Keratinocyte (primary cell): ENCODE data around the gene GPR137. TPM values are rescaled to one million over a fixed set of nuclear protein-coding genes. Genes with fewer than 3 reads are reported as not detected.

Experiments
- DNase-seq: peaks from one replicate; pipeline ENCODE4 v3.0.0-alpha.2; 2011; ENCODE audit warnings: low read depth, missing footprints, low spot score
- FAIRE-seq: peaks from 2 replicates; lab custom pipeline; 2011; peaks lifted over from hg19 to GRCh38; lab: Jason Lieb, UNC
- H2AFZ ChIP-seq: 2 replicates; pipeline ENCODE4 v1.6.0; 2012; ENCODE audit warnings: low read length, control low read depth, inconsistent platforms; ENCODE audit not compliant: control insufficient read depth
- H3K27ac ChIP-seq: 2 replicates; pipeline ENCODE4 v1.5.1; 2011; ENCODE audit warnings: low read length; ENCODE audit not compliant: control insufficient read depth, insufficient read depth
- H3K27me3 ChIP-seq: 3 replicates; pipeline ENCODE4 v1.6.0; 2011; ENCODE audit warnings: low read length; ENCODE audit not compliant: control insufficient read depth, insufficient read depth; ENCODE audit errors: extremely low read depth
- H3K36me3 ChIP-seq, 2 experiments: 2 replicates in 1 of 2; 3 replicates in 1 of 2; pipeline ENCODE4 v1.5.1; 2011; ENCODE audit warnings: low read length in 2 of 2, mild to moderate bottlenecking in 1 of 2; ENCODE audit not compliant: control insufficient read depth in 2 of 2, insufficient read depth in 2 of 2; ENCODE audit errors: extremely low read depth in 1 of 2
- H3K4me1 ChIP-seq: 3 replicates; pipeline ENCODE4 v1.5.1; 2011; ENCODE audit warnings: low read length; ENCODE audit not compliant: control insufficient read depth, insufficient read depth; ENCODE audit errors: extremely low read depth
- H3K4me2 ChIP-seq: 3 replicates; pipeline ENCODE4 v1.6.0; 2011; ENCODE audit warnings: low read depth, low read length; ENCODE audit not compliant: control insufficient read depth, insufficient read depth; ENCODE audit errors: extremely low read depth
- H3K4me3 ChIP-seq, 3 experiments: fragments of 200-600 bp in 1 of 3; sonication (generic) in 1 of 3; 2 replicates in 2 of 3; 3 replicates in 1 of 3; pipeline ENCODE4 v1.5.1; 2011 to 2016; ENCODE audit warnings: low read length in 3 of 3, mild to moderate bottlenecking in 3 of 3, control low read depth in 2 of 3, inconsistent platforms in 1 of 3, low read depth in 1 of 3, mixed read lengths in 1 of 3, mixed run types in 1 of 3, moderate library complexity in 1 of 3; ENCODE audit not compliant: control insufficient read depth in 2 of 3, insufficient read depth in 2 of 3; ENCODE audit errors: extremely low read depth in 1 of 3
- H3K79me2 ChIP-seq: 2 replicates; pipeline ENCODE4 v1.6.0; 2012; ENCODE audit warnings: low read length; ENCODE audit not compliant: control insufficient read depth, insufficient read depth
- H3K9ac ChIP-seq: 3 replicates; pipeline ENCODE4 v1.6.0; 2011; ENCODE audit warnings: low read length; ENCODE audit not compliant: control insufficient read depth, insufficient read depth; ENCODE audit errors: extremely low read depth
- H3K9me1 ChIP-seq: 3 replicates; pipeline ENCODE4 v1.6.0; 2011; ENCODE audit warnings: low read length; ENCODE audit not compliant: control insufficient read depth, insufficient read depth; ENCODE audit errors: extremely low read depth
- H3K9me3 ChIP-seq: 2 replicates; pipeline ENCODE4 v1.5.1; 2012; ENCODE audit warnings: low read depth, low read length; ENCODE audit not compliant: control insufficient read depth
- H4K20me1 ChIP-seq: 3 replicates; pipeline ENCODE4 v1.6.0; 2011; ENCODE audit warnings: low read length; ENCODE audit not compliant: control insufficient read depth, insufficient read depth; ENCODE audit errors: extremely low read depth
- CTCF ChIP-seq, 3 experiments: IDR thresholded peaks in 1 of 3; conservative IDR thresholded peaks in 1 of 3; optimal IDR thresholded peaks in 1 of 3; 2 replicates in 2 of 3; 3 replicates in 1 of 3; pipeline versions ENCODE3 to v1.5.1; 2011; ENCODE audit warnings: low read length in 3 of 3, mild to moderate bottlenecking in 3 of 3, moderate library complexity in 2 of 3, control low read depth in 1 of 3, inconsistent platforms in 1 of 3; ENCODE audit not compliant: insufficient read depth in 2 of 3; ENCODE audit errors: extremely low read depth in 1 of 3
- EZH2 ChIP-seq: IDR thresholded peaks from one replicate; pipeline ENCODE4 v1.6.1; 2012; ENCODE audit warnings: inconsistent platforms, mild to moderate bottlenecking, low read length, moderate library complexity
- dilution Hi-C: fragments of 300-500 bp; cut with MboI; formaldehyde crosslinking; loops from one replicate; pipeline ENCODE4 v1.7.0; 2020; ENCODE audit warnings: low sequenced_read_pairs; ENCODE audit not compliant: extremely low pct_ligation_motif_present
- polyA plus RNA-seq, 5 experiments: library from polyadenylated mRNA; depleted of rRNA in 3 of 5; stranded (reverse) in 3 of 5; stranded (forward) in 1 of 5; unstranded in 1 of 5; fragments of >200 nt; gene quantifications; 1 replicate in 1 of 5; 2 replicates in 3 of 5; 3 replicates in 1 of 5; pipeline versions ENCODE4 v1.2.1 to v1.2.3, GENCODE V29; 2011 to 2012; ENCODE audit warnings: missing spikeins in 2 of 5, low read depth in 1 of 5, low replicate concordance in 1 of 5

GPR137 gene
- polyA plus RNA-seq, 1 donor (not counting 4 experiments of a cell fraction or from before 2014, with no cell fraction given) = 6.6 TPM

- FAIRE-seq = no peak
- Histone ChIP-seq H3K79me2 (peaks cover 12% of the 10 kb centered on the region), H3K4me1 (peaks cover 22% of the 10 kb centered on the region), H3K9ac (no peak overlapping the region), H3K36me3 (peaks cover 12 to 19% of the 10 kb centered on the region in 2 experiments), H3K9me3 (no peaks in the 10 kb centered on the region), H3K4me3 (no peak overlapping the region), H3K9me1 (no peaks in the 10 kb centered on the region), H3K27me3 (no peaks in the 10 kb centered on the region), H4K20me1 (no peaks in the 10 kb centered on the region), H2AFZ (no peak overlapping the region), H3K27ac (no peak overlapping the region), H3K4me2 (no peak overlapping the region)
- TF ChIP-seq CTCF (optimal IDR thresholded peaks at IDR 0.05 in 1 of 3, IDR thresholded peaks at IDR 0.05 in 1 of 3, conservative IDR thresholded peaks at IDR 0.05 in 1 of 3; ENCODE audit: extremely low read depth in 1 of 3, insufficient read depth in 2 of 3, low read length in 3 of 3) (no peak), EZH2 (no peak)
- dilution Hi-C loops = no loop called here
- DNase-seq = no peak
Measured at GRCh38 chr11:64278576-64279190, 7.0 kb upstream of the GPR137 start.

GRCh38 chr11:64281957-64282770 lies 3.5 kb upstream of the GPR137 start:
- Histone ChIP-seq H3K27ac (no peak overlapping the region), H3K79me2 (peaks cover 13% of the 10 kb centered on the region), H3K4me3 (no peak overlapping the region), H3K9me3 (no peaks in the 10 kb centered on the region), H3K9me1 (no peaks in the 10 kb centered on the region), H4K20me1 (no peaks in the 10 kb centered on the region), H3K4me1 (peaks cover 14% of the 10 kb centered on the region), H3K36me3 (peaks cover 11 to 19% of the 10 kb centered on the region in 2 experiments), H3K4me2 (no peak overlapping the region), H3K9ac (no peak overlapping the region), H3K27me3 (no peaks in the 10 kb centered on the region), H2AFZ (no peak overlapping the region)
- dilution Hi-C loops = no loop called here
- TF ChIP-seq EZH2 (no peak), CTCF (optimal IDR thresholded peaks at IDR 0.05 in 1 of 3, IDR thresholded peaks at IDR 0.05 in 1 of 3, conservative IDR thresholded peaks at IDR 0.05 in 1 of 3; ENCODE audit: extremely low read depth in 1 of 3, insufficient read depth in 2 of 3, low read length in 3 of 3) (no peak)
- no peak for DNase-seq
- no peak for FAIRE-seq
